ENCODE measurements around the gene IL17RE.

The IL17RE gene

DNA sequence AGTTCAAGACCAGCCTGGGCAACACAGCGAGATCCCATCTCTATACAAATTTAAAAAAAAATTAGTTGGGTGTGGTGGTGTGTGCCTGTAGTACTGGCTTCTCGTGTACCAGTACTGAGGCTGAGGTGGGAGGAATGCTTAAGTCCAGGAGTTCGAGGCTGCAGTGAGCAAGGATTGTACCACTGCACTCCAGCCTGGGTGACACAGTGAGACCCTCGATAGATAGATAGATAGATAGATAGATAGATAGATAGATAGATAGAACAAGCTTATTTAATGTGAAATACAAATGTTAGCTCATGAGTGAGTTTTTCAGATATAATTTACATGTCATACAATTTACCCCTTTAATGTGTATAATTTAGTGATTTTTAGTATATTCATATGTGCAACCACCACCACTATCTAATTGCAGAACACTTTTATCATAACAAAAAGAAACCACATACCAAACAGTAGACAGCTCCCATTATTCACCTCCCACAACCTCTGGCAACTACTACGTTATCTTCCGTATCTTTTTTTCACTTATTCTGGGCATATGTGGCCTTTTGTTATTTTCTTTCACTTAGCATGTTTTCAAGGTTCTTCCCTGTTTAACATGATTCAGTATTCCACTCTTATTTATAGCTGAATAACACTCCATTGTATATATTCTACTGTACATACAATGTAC, 62.7 kb downstream of the IL17RE start:
- no peak for DNase-seq
